ENCODE results near the gene BMPR1A.

BMPR1A gene

GRCh38 chr10:86785968-86786367, 29.5 kb downstream of the BMPR1A start:
- DNase-seq (ENCODE audit: low read depth), result no peak
- no peak overlapping the region for H3K4me3 ChIP-seq (ENCODE audit: low read depth, low read length)
- TF ChIP-seq CTCF (IDR thresholded peaks at IDR 0.05; ENCODE audit: low read depth, low read length, missing control alignments), result no peak

GRCh38 chr10:86786368-86786767, 29.9 kb downstream of the BMPR1A start:
- TF ChIP-seq CTCF (IDR thresholded peaks at IDR 0.05; ENCODE audit: low read depth, low read length, missing control alignments), result no peak
- no peak for DNase-seq (ENCODE audit: low read depth)
- no peak overlapping the region for H3K4me3 ChIP-seq (ENCODE audit: low read depth, low read length)

GRCh38 chr10:86790394-86790793, 34.0 kb downstream of the BMPR1A start:
- DNase-seq (ENCODE audit: low read depth), result no peak
- H3K4me3 ChIP-seq (ENCODE audit: low read depth, low read length), result no peak overlapping the region
- TF ChIP-seq CTCF (IDR thresholded peaks at IDR 0.05; ENCODE audit: low read depth, low read length, missing control alignments), result no peak

- no peak overlapping the region for H3K4me3 ChIP-seq (ENCODE audit: low read depth, low read length)
- DNase-seq (ENCODE audit: low read depth), result no peak
- TF ChIP-seq CTCF (IDR thresholded peaks at IDR 0.05; ENCODE audit: low read depth, low read length, missing control alignments), result no peak
These were observed 36.2 kb downstream of the BMPR1A start for GRCh38 chr10:86792461-86793167.

GRCh38 chr10:86793696-86794095, 37.3 kb downstream of the BMPR1A start:
- no peak overlapping the region for H3K4me3 ChIP-seq (ENCODE audit: low read depth, low read length)
- DNase-seq (ENCODE audit: low read depth), result no peak
- no peak for TF ChIP-seq CTCF (IDR thresholded peaks at IDR 0.05; ENCODE audit: low read depth, low read length, missing control alignments)

GRCh38 chr10:86795353-86795752, 38.9 kb downstream of the BMPR1A start:
- H3K4me3 ChIP-seq (ENCODE audit: low read depth, low read length), result no peak overlapping the region
- DNase-seq (ENCODE audit: low read depth), result no peak
- TF ChIP-seq CTCF (IDR thresholded peaks at IDR 0.05; ENCODE audit: low read depth, low read length, missing control alignments), result no peak

- no peak for DNase-seq (ENCODE audit: low read depth)
- no peak for TF ChIP-seq CTCF (IDR thresholded peaks at IDR 0.05; ENCODE audit: low read depth, low read length, missing control alignments)
- no peak overlapping the region for H3K4me3 ChIP-seq (ENCODE audit: low read depth, low read length)
These were observed 41.6 kb downstream of the BMPR1A start for GRCh38 chr10:86798025-86798424.

Measured in GM12864 (cell line).